Activated CD8-positive, alpha-beta memory T cell treated with anti-CD3 and anti-CD28 coated beads, Interleukin-2, amount 50 U/mL, for 1 hour (primary cell): Measurements from ENCODE around the gene IL37.

Experiments used
- DNase-seq: peaks from one replicate; pipeline ENCODE4 v3.0.0-alpha.2; 2020; ENCODE audit errors: extremely low read depth

Gene IL37, protein sequence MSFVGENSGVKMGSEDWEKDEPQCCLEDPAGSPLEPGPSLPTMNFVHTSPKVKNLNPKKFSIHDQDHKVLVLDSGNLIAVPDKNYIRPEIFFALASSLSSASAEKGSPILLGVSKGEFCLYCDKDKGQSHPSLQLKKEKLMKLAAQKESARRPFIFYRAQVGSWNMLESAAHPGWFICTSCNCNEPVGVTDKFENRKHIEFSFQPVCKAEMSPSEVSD

DNA sequence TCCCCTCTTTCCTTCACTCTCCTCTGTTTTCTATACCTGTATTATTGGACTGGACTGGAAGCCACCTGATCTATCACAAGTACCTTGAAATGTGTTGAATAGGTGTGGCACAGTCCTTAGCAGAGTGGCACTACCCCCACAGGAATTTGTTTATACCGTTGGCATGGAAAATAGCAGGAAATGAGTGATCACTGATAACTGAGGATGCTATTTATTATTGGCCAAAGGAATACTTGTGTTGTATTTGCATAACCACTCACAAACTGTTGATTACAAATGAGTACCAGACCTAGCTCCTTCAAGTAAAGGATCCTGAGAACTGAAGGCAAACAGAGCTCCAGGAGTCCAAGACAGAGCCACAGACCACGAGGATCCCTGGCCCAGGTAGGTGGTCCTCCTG lies at the start of gene IL37:
TSS of gene IL37 (plus strand) at position 301 of the 400 bp plus-strand sequence. CDS start 1,848 bp downstream, outside the sequence.
- no peak for DNase-seq

DNA sequence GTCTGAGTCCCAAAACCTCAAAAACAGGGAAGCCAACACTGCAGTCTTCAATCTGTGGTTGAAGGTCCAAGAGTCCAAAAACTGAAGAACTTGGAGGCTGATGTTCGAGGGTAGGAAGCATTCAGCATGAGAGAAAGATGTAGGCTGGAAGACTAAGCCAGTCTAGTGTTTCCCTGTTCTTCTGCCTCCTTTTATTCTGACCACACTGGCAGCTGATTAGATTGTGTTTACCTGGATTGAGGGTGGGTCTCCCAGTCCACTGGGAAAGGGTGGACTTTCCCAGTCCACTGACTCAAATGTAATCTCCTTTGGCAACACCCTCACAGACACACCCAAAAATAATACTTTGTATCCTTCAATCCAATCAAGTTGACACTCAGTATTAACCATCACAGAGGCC lies 46.9 kb upstream of the IL37 start:
- no peak for DNase-seq

DNA sequence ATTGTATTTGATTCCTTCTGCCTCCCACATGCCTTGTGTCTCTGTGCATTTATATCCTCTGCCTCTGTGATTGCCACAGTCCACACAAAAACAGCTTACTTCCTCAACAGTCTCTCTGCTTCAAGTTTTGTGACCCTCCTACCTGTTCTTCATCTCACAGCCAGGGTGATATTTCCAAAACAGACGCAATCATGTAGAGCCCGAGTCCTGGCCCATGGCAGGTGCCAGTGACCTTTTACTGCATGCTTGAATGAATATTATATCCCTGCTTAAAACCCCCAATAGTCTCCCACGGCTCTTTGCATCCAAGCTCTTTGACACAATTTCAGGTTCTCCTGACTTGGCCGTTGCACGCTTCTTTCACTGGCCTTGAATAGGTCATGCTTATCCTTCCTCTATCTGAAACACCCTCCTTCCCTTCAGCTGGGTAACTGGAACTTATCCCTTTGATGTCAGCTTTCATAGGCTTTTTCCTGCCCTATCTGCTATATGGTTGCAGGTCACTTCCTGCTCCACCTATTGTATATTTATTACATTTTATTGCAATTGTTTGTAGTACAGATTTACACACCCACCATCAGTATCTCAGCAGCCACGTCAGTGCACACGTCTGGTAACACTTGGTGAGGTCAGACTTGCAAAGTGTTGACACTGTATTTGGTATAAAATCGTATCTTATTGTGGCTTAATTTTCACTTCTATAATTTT lies 44.7 kb upstream of the IL37 start:
- DNase-seq, result no peak

DNA sequence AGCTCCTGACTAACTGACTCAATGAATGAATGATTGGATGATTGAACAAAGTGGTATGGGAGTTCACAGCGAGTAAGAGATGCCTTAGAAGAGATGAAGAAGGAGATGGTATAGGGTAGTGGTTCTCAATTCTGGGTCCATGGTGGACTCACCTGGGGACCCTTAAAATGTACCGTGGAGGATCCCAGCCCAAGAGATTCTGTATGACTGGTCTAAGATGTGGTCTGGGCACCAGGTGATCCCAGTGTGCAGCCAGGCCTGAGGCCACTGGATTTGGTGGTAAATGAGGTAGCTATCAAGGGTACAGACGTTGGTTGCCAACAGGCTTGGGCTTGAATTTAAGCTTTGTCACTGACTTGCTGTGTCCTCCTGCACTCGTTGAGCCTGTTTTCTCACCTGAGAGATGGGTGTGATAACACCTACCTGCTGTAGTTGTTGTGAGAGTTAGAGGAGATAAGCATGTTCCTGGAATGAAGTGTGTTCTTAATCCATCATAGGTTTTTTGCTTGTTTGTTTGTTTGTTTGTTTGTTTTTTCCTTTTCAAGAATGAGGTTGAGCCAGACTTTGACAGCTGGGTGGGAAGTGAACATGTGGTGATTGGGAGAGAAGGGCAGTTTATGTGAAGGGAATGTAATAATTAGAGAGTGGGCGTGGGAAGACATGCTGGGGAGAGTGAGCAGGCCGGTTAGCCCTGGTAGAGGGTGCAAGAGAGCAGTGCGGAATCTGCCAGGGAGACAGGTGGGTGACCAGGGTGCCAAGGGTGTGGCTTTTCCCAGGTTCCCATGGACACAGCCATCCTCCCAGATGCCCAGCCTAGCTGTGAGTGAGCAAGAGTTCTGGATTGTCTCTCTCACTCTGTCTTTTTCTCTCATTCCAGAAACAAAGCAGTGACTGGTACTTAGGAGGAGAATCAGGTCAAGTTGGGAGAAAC lies 43.0 kb upstream of the IL37 start:
- DNase-seq, result no peak

DNA sequence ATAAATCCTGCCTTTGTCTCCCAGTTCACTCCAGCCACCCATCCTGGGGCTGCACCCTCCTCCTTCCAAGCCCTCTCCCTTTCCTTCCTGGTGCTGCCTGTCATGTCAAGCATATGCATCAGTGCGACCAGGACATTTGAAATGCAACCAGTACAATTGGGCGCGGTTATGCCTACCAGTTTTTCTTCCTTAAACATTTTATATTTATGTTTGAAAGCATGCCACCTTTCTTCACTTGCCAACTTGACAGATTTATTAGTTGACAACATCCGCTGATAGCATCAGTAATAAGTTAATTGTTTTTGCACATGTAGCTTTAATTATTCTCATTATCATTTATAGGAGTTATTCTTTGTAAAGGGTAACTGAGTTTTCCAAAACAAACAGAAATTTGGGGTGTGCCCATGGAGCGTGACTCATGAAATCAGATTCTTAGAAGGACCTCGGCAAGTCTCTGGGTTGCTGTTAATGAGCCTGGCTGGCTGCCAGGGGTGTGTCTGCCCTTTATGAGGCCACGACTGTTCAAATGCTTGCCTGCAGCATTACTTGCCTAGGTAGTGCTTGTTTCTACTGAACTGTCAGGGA lies 41.6 kb upstream of the IL37 start:
- no peak for DNase-seq

DNA sequence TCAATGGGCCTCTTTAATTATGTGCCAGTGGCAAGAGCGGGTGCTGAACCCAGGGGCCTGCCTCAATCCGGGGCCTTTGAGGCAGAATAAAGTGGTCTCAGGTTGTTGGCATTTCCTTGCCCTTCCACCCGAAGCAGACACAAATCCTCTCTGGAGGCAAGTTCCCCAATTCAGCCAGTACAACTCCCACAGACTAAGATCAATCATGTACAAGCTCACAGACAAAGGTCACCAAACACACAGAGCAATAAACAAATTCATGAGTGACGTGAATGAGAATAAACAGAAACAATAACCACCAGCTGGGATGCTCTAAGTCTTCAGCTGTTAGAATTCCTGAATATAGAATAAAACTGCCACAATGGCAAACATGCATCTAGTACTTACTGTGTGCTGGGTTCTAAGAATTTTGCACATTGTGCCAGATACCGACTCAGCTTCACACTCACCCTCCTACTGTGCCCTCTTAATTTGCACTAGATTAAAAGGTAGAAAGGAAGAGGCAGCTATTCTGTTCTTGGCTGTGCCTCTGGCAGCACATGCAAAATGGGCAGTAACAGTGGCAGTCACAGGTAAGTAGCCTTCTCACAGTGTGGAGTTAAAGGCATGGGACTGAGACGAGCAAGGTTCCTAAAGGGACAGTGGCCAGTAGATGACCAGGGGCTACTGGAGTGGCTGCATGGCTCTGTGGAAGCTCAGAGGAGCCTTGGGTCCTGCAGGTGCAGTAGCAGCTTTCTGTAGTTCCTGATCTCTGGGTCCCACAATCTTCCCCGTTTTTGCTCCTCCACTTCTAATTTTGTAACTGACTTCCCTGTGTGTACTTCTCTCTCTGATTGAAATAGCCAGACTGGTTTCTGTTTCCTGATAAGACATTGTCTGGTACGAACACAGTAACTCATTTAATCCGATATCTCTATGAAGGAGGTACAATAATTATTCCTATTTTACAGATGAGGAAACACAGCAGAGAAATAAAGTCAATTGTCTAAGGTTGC lies 39.8 kb upstream of the IL37 start:
- no peak for DNase-seq

DNA sequence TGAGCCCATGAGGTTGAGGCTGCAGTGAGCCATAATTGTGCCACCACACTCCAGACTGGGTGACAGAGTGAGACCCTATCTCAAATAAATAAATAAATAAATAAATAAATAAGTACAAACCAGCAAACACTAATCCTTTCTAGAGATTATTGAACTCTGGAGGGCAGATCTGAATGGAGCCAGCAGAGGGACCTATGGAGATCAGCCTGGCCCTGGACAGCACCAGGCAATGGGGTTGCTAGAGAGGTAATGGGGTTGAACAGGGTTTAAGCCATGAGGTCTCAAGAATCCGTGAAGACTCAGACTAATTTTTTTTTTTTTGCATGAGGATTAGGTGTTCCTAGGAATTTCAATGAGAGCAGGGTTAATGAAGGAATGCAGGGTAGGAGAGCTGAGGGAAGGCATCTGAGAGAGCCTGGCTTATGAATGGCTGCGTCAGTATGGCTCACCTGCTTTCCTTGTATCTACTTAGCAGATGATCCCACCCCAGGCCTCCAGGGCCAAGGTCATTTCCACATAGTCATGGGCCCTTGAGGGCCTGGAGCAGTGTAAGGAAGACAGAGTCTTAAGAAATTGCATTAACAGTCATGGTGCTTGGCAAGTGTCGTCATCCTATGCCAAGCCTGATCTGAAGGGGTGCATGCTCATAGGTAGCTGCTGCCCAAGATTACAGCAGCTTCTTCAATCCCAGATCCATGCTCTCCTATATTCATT lies 34.6 kb upstream of the IL37 start:
- DNase-seq, result no peak

DNA sequence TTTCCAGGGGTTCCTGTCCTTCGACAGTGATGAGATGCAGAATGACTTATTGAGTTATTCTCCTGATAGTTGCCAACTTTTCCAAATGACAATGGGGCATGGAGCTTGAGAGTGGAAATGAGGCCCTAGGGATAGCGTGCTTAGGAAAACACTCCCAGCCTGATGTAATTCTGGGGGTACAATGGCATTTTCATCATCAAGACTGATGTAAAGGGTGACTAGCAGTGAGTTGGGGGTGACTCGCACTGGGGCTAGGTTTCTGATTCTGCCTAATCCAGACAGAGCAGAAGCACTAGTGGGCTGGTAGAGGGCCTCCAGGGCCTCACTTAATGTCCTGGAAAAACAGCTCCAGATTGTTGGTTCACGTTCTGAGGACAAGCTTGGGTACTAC lies 34.0 kb upstream of the IL37 start:
- no peak for DNase-seq

DNA sequence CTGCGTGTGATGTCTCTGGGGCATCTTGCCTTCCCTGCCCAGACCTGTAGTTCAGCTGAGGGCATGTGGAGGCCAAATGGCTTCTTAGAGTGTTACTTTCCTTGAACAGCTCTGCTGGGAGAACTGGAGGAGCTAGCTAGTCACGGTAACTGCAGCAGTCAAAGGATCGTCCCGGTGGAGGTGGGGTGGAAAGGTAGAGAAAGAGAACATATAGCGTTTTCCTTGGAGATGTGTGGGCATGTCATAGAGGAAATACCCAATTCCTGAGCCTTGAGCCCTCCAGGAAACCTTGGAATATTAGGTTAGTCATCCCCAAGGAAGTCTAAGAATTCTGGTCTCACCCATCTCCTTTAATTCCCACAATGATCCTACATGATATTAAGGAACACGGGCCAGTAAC lies 33.5 kb upstream of the IL37 start:
- DNase-seq, result no peak

DNA sequence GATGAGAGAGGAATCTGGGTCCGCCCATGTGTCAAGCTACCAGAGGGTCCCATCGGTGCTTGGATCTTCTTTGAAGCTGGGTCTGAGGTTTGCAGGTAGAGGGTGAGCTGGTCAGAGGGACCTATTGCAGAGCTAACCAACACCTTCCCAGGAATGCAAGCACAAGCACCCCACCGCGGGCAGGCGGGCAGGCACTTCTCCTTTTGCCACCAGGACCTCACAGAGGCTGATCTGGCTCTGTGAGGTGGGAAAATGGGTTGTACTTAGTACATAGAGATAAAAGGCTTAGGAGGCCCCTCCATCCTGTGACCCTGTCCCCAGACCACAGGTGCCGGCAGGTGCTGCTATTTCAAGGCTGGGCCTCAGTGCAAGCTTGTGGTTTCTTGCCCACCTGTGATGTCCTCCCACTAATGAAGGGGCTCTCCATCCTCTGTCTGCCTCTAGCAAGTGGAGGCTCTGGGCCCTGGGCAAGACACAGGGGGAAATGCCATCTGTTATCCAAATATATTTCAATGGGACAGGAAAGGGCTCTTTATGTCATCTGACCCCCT lies 31.4 kb upstream of the IL37 start:
- no peak for DNase-seq

DNA sequence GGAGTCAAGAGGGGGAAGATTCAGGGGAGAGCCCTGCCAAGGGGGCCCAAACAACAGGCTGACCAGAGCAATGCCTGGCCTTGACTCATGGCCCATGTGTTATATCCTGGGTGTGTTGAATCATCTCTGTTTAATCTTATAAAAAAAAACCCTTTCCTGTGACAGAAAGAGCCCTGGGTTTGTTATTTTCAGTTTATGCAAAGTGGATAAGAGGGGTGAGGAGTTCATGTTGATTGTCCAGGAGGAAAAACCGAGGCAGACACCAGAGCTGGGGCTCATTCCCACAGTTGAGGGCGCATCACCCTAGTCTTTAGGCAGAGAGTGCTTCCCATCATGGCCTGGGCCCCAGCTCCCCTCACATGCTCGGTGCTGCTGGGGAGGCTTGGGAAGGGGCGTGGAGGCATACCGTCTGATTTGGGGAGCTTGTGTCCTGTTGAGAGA lies 30.9 kb upstream of the IL37 start:
- DNase-seq, result no peak

DNA sequence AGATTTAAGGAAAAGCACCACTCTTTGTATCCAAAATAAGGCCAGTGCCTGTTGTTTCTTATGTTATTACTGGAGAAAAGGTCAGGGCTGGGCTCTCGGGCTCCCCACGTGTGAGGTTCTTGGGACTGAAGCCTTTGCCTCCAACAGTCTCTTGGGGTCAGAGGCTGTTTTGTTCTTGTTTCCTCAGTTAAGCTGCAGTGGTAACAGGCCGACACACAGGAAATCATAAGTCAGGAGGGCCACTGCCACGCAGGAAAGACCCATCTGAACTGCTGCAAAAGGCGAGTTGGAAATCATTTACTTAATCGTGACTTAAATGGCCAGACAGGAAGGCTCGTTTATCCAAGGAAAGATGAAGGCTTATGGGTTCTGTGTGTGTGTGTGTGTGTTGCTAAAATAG lies 30.3 kb upstream of the IL37 start:
- no peak for DNase-seq

DNA sequence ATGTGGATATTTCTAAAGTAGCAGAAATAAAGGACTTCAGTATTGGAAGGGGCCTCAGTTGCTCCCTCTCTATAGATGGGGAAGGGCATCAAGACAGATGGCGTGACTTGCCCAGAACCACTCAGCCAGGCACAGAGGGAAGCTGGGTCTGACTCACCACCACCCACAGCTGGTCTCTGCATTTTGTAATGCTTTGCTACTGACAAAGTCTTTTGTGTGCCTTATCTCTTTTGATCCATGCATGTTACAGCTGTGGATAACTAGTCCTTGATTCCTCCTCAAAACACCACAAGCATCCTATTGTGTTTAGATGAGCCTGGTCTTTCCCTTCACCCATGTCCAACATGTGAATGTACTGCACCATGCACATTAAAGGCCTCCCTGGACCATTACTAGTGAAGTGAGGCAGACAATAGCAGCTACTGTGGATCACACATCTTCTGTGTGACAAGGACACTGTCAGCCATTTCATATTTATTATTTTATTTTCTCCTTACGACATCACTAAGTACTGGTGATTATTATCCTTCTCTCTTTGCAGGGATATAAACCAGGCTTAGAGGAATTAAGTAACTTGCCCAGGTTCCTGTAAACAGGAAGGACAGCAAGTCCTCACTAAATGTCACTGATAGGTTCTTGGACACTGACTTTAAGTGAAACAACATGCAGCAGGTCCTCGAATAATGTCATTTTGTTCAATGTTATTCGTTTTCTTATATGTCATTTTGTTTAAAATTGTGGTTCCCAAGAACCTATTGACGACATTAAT lies 29.6 kb upstream of the IL37 start:
- no peak for DNase-seq

DNA sequence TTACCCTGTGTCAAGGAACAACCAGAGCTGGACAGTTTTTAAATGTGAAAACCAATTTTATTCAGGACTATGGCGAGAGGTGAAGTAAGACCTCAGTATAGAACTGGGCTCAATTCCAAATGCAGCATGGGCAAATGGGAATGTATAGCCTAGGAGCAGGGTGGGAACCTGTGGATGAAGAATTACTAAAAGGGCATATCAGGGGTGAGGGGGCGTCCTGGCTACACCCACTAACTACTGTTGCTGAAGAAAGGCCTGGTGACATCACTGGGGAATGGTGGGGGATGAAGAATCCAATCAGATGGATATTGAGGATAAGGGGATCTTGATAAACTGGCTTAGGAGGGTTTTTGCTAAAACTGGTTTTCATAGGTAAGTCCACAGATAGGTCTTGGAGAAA lies 27.3 kb upstream of the IL37 start:
- no peak for DNase-seq

DNA sequence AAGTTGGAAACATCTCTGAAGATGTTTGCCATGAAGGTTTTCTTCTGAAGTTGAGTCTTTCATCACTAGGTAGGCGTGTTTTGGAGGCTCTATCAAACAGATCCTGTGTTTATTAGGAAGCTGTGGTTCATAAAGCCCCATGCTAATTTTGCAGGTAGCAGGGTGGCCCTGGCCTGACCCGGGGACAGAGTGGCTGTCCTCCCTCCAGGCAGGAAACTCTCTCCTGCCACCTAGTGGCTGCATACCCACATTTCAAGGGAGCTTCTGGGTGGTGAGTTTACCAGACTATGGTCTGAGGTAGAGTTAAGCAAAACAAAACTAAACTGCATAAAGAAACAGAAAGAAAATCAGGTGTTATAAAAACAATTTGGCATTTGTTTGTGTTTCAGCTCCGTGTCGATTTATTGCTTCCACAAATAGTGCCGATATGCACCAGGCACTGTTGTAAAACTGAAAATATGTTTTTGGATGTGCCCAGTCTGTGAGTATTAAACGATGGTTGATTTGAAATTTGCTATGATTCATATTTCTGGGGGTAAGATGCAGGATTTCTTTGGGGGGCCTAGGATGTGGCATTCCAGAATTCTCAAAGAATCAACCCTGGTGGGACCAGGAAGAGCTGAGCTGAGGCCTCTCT lies 26.0 kb upstream of the IL37 start:
- DNase-seq, result no peak

DNA sequence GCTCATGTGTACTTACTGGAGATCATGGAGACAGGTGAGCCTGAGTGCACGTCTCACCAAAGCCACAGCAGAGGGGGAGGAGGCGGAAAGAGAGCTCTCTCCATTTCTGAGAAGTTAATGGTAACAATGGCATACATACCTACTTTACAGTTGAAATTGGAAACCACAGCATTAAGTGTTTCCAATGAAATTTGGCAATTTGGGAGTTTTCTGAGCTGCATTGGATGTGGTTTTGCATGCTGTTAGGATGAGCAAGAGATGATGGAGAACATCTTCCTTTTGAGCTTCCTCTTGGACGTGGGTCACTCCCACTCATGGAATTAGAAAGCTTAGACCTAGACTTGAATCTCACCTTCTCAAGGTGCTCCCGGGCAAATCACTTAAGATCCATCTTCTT lies 25.5 kb upstream of the IL37 start:
- DNase-seq, result no peak

DNA sequence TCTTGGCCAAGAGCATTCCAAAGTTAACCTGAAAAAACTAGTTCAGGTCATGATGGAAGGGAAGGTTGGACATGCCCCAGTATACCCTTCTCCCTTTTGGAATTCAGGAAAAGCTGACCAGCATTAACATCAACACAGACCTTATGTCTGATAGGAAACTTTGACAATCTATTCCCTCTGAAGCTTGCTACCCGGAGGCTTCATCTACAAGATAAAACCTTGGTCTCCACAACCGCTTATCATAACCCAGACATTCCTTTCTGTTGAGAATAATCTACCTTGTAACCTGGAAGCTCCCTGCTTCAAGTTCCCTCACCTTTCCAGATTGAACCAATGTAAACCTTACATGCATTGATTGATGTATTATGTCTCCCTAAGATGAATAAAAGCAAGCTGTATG lies 24.7 kb upstream of the IL37 start:
- no peak for DNase-seq

DNA sequence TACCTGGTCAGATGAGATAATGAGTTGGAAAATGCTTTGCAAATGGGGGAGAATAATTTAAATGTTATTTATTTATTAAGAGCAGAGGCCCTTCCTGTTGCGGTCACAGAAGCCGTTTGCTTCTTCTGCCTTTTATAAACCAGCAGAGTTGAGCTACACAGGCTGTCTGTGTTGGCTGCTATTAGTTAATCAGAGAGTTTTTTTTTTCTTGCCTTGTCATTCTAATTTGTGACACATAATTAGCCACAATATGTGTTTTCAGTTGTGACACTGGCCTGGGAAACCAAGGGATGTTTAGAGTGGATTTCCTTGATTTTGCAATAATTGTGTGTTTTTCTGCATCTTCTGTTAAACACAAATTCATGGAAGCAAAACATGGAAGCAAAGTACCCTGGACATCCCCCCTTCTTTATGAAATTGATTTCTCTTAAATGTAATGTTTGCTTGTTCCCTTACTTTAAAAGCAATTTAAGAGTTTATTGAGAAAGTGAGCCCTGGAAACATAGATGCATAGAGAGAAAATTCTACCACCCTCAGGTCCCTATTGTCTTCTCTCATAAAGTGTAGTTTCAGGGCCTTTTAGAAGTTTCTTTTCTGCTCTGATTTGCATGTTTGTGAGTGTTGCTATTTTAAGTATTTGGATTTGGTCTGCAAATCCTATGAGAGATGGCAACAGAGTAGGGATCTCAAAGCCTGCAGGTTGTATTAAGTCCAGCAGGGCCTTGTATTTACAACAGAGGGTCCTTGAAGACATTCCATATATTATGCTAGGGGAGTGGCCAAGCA lies 22.8 kb upstream of the IL37 start:
- DNase-seq, result no peak
